Testis (tissue), 2 donors: ENCODE results near the gene SGF29.

Source experiments
- CTCF ChIP-seq, 3 experiments: fragments of 450-650 bp in 2 of 3; fragments of 200-600 bp in 1 of 3; sonication (generic) in 1 of 3; IDR thresholded peaks; one replicate each; pipeline ENCODE4 v1.5.1; 2016 to 2019; ENCODE audit warnings: antibody characterized with exemption in 3 of 3, mild to moderate bottlenecking in 2 of 3, moderate library complexity in 1 of 3
- POLR2A ChIP-seq: fragments of 450-650 bp; IDR thresholded peaks from one replicate; pipeline ENCODE4 v1.6.1; 2017; ENCODE audit warnings: antibody characterized with exemption, mild to moderate bottlenecking, moderate library complexity

- TF ChIP-seq CTCF (IDR thresholded peaks at IDR 0.05) (no peak), POLR2A (no peak)
Observed at GRCh38 chr16:28616636-28617035, 62.9 kb downstream of the SGF29 start.
